ENCODE measurements around the gene SLC25A22. TPM values are rescaled to one million over a fixed set of nuclear protein-coding genes. Genes with fewer than 3 reads are reported as not detected.

SLC25A22 gene
- total RNA-seq, 2 donors from 2014 or later, result 10.7 to 16.9 TPM

GRCh38 chr11:841981-842369, 43.9 kb upstream of the SLC25A22 start:
- ATAC-seq (ENCODE audit: insufficient number of reproducible peaks, low FRiP score, low read depth) (no peak), DNase-seq (ENCODE audit: low spot score) (no peak)
- Histone ChIP-seq H3K9me3 (no peaks in the 10 kb centered on the region), H3K27me3 (replicated peaks; ENCODE audit: insufficient read depth) (no peaks in the 10 kb centered on the region), H3K4me1 (ENCODE audit: control insufficient read depth in 1 of 2, low read depth in 2 of 2) (peaks cover 31 to 54% of the 10 kb centered on the region in 2 donors), H3K27ac (peak overlapping the region; percentile 88 to 97), H3K4me3 (peak overlapping the region; percentile 95), H3K36me3 (peaks cover 27% of the 10 kb centered on the region)
- no peak for TF ChIP-seq CTCF (IDR thresholded peaks at IDR 0.05)

DNA sequence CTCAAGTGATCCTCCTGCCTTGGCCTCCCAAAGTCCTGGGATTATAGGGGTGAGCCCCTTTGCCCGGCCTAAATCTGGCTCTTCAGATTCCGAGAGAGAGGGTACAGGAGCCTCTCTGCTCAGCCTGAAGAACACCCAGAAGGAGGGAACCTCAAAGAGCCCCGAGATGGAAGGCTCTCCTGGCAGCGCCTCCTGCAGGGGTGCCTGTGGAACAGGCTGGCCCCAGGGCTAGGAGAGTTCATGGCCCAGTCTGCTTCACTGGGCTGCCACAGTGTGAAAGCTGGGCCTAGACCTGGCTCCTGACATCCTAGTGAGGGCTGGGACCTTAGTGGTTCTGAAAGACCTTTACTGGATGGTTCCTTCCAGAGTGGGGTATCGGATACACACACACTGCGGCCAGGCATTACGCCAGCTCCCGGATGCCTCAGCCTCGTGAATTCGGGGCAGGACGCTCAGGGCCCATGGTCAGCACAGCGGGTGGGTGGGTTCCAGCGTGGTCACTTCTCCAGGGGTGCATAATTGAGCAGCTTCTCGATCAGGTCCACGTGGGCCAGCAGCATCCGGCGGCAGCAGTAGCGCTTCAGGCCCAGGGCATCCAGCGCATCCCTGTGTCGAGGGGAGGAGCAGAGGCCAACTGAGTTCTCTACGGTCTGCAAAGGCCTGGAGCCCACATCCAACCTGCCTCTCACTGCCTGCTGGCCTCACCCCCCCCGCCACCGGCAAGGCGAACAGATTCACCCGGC, 42.0 kb upstream of the SLC25A22 start:
- no peak overlapping the region for H3K27ac ChIP-seq
- peaks cover 36% of the 10 kb centered on the region for H3K36me3 ChIP-seq
- no peak for ATAC-seq (ENCODE audit: insufficient number of reproducible peaks, low FRiP score, low read depth)
- no peak for DNase-seq (ENCODE audit: low spot score)
- peaks cover 29 to 50% of the 10 kb centered on the region in 2 donors for H3K4me1 ChIP-seq (ENCODE audit: control insufficient read depth in 1 of 2, low read depth in 2 of 2)
- H3K27me3 ChIP-seq (replicated peaks; ENCODE audit: insufficient read depth), result no peaks in the 10 kb centered on the region
- no peak for TF ChIP-seq CTCF (IDR thresholded peaks at IDR 0.05)
- no peak overlapping the region for H3K4me3 ChIP-seq
- H3K9me3 ChIP-seq, result no peaks in the 10 kb centered on the region

- no peaks in the 10 kb centered on the region for H3K9me3 ChIP-seq
- no peak overlapping the region for H3K4me3 ChIP-seq
- ATAC-seq (ENCODE audit: insufficient number of reproducible peaks, low FRiP score, low read depth), result no peak
- peaks cover 36% of the 10 kb centered on the region for H3K36me3 ChIP-seq
- TF ChIP-seq CTCF (IDR thresholded peaks at IDR 0.05), result no peak
- no peak overlapping the region for H3K27ac ChIP-seq
- peaks cover 31 to 52% of the 10 kb centered on the region in 2 donors for H3K4me1 ChIP-seq (ENCODE audit: control insufficient read depth in 1 of 2, low read depth in 2 of 2)
- no peaks in the 10 kb centered on the region for H3K27me3 ChIP-seq (replicated peaks; ENCODE audit: insufficient read depth)
- no peak for DNase-seq (ENCODE audit: low spot score)
Measured at GRCh38 chr11:839280-839623, 41.2 kb upstream of the SLC25A22 start.

DNA sequence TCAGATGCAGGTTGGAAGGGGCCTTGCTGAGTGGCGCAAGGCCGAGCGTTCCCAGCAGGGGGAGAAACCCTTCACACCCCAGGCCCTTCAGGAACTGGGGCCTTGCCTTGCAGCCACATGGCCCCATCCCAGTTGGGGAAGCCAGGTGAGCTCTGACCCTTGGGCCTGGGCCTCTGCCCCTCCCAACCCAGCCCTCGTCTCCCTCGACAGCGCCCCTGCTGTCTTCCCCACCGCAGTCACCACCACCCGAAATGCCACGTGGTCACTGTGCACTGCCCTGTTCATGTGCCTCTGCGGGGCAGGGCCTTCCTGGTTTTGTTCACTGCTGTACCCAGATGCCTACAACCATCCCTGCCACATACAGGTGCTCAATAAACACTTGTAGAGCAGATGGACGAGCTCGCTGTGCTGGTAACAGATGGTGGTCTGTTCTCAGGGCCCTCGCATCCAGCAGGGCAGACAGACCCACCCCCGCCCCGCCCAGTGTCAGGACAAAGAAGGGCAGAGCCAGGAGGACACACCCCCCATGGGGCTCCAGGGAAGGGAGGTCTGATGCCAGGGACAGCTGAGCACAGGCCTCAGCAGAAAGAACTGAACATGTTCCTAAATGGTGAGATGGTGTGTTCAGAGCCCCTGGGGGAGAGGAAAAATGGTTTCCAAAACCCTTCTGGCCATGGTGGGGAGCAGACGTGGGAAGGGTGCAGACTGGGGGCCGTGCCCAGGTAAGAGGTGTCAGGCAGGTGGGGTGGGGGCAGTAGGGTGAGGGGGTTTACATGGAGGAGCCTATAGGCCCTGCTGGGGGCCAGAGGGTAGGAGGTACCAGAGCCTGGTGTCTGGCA, 40.6 kb upstream of the SLC25A22 start:
- ATAC-seq (ENCODE audit: insufficient number of reproducible peaks, low FRiP score, low read depth), result no peak
- Histone ChIP-seq H3K9me3 (no peaks in the 10 kb centered on the region), H3K36me3 (peaks cover 36% of the 10 kb centered on the region), H3K27ac (no peak overlapping the region), H3K27me3 (replicated peaks; ENCODE audit: insufficient read depth) (no peaks in the 10 kb centered on the region), H3K4me1 (ENCODE audit: control insufficient read depth in 1 of 2, low read depth in 2 of 2) (peaks cover 28 to 52% of the 10 kb centered on the region in 2 donors), H3K4me3 (no peak overlapping the region)
- no peak for TF ChIP-seq CTCF (IDR thresholded peaks at IDR 0.05)
- DNase-seq (ENCODE audit: low spot score), result no peak

- Histone ChIP-seq H3K4me3 (no peak overlapping the region), H3K27ac (no peak overlapping the region), H3K4me1 (ENCODE audit: control insufficient read depth in 1 of 2, low read depth in 2 of 2) (peaks cover 23 to 50% of the 10 kb centered on the region in 2 donors), H3K27me3 (replicated peaks; ENCODE audit: insufficient read depth) (no peaks in the 10 kb centered on the region), H3K36me3 (peaks cover 36% of the 10 kb centered on the region), H3K9me3 (no peaks in the 10 kb centered on the region)
- no peak for TF ChIP-seq CTCF (IDR thresholded peaks at IDR 0.05)
- ATAC-seq (ENCODE audit: insufficient number of reproducible peaks, low FRiP score, low read depth), result no peak
- DNase-seq (ENCODE audit: low spot score), result no peak
Measured at GRCh38 chr11:837990-838307, 39.9 kb upstream of the SLC25A22 start.

Data from thoracic aorta (tissue), 2 donors.